T-cell (primary cell): ENCODE measurements around the gene EXO5. TPM values are rescaled to one million over a fixed set of nuclear protein-coding genes. Genes with fewer than 3 reads are reported as not detected.
"Not testable (repeated sequence)": the region's sequence is repeated elsewhere in the genome, so short reads cannot be mapped to it uniquely, and the experiment has no call there.

ENCODE experiments used
- ATAC-seq, 4 experiments: fragments of 200-7000 bp in 3 of 4; fragments of 150-1000 bp in 1 of 4; cut with Tn5 transposase; replicated peaks in 1 of 4; 1 replicate in 3 of 4; 2 replicates in 1 of 4; pipeline ENCODE4 v1.10.0; 2021; ENCODE audit warnings: moderate library complexity in 3 of 4, mild to moderate bottlenecking in 2 of 4, moderate number of reproducible peaks in 1 of 4
- CTCF ChIA-PET, 2 donors: fragments of 300-600 bp; sonication (Branson Sonifier 250); formaldehyde crosslinking; loops; one replicate each; lab custom pipeline; 2022; ENCODE audit warnings: antibody characterized with exemption in 2 of 2; lab: Charles Lee
- POLR2A ChIA-PET, 2 donors: fragments of 300-600 bp; sonication (Branson Sonifier 250); formaldehyde crosslinking; loops; one replicate each; lab custom pipeline; 2022; ENCODE audit warnings: antibody characterized with exemption in 2 of 2; lab: Charles Lee
- DNase-seq, 35 experiments: peaks; one replicate each; pipeline versions ENCODE4 v3.0.0 to v3.0.0-alpha.2; 2013 to 2023
- H3K27ac ChIP-seq: one replicate; pipeline ENCODE4 v1.5.1; 2013; ENCODE audit warnings: low read length
- H3K27me3 ChIP-seq, 2 experiments: replicated peaks in 1 of 2; 1 replicate in 1 of 2; 2 replicates in 1 of 2; pipeline versions ENCODE4 v1.6.1 to v1.7.0; 2013; ENCODE audit warnings: low read length in 1 of 2, mixed read lengths in 1 of 2; ENCODE audit not compliant: control insufficient read depth in 2 of 2, insufficient read depth in 2 of 2; ENCODE audit errors: extremely low read depth in 1 of 2
- H3K36me3 ChIP-seq, 2 donors: 1 replicate in 1 of 2; 2 replicates in 1 of 2; pipeline versions ENCODE4 v1.6.1 to v1.7.0; 2013; ENCODE audit warnings: low read length in 1 of 2; ENCODE audit not compliant: control insufficient read depth in 2 of 2, insufficient read depth in 1 of 2; ENCODE audit errors: extremely low read depth in 1 of 2
- H3K4me1 ChIP-seq, 2 experiments: 1 replicate in 1 of 2; 2 replicates in 1 of 2; pipeline versions ENCODE4 v1.6.1 to v1.7.0; 2013; ENCODE audit warnings: low read length in 2 of 2, mixed read lengths in 1 of 2; ENCODE audit not compliant: insufficient read depth in 2 of 2, control insufficient read depth in 1 of 2; ENCODE audit errors: extremely low read depth in 1 of 2
- H3K4me3 ChIP-seq, 2 donors: 1 replicate in 1 of 2; 2 replicates in 1 of 2; pipeline versions ENCODE4 v1.5.1 to v1.7.0; 2013; ENCODE audit warnings: mild to moderate bottlenecking in 2 of 2, low read length in 1 of 2, moderate library complexity in 1 of 2; ENCODE audit not compliant: control insufficient read depth in 1 of 2; ENCODE audit errors: extremely low read depth in 1 of 2
- H3K9me3 ChIP-seq: 2 replicates; pipeline ENCODE4 v1.7.0; 2013
- H3K27ac Mint-ChIP-seq, 2 donors: one replicate each; pipeline ENCODE4 v1.8.0; 2020 to 2021; ENCODE audit warnings: mild to moderate bottlenecking in 2 of 2, mixed read lengths in 2 of 2
- H3K27me3 Mint-ChIP-seq, 2 donors: one replicate each; pipeline ENCODE4 v1.8.0; 2021 to 2022; ENCODE audit warnings: mixed read lengths in 2 of 2
- H3K36me3 Mint-ChIP-seq: one replicate; pipeline ENCODE4 v1.8.0; 2021; ENCODE audit warnings: mixed read lengths
- H3K4me1 Mint-ChIP-seq, 3 donors: one replicate each; pipeline ENCODE4 v1.8.0; 2020 to 2022; ENCODE audit warnings: mixed read lengths in 3 of 3, mild to moderate bottlenecking in 1 of 3
- H3K4me3 Mint-ChIP-seq, 3 donors: one replicate each; pipeline ENCODE4 v1.8.0; 2020 to 2022; ENCODE audit warnings: mild to moderate bottlenecking in 3 of 3, mixed read lengths in 3 of 3, moderate library complexity in 3 of 3
- H3K9me3 Mint-ChIP-seq, 3 donors: one replicate each; pipeline ENCODE4 v1.8.0; 2020 to 2022; ENCODE audit warnings: mixed read lengths in 3 of 3
- WGBS: methylation state at CpG from one replicate; pipeline ENCODE4 v1.1.5; 2013; ENCODE audit warnings: missing lambda C conversion rate; ENCODE audit not compliant: insufficient coverage; 5-methylcytosine and 5-hydroxymethylcytosine counted together
- total RNA-seq, 35 experiments: library from RNA in 6 of 35; stranded (reverse) in 6 of 35; fragments of 120-200 nt in 1 of 35; gene quantifications; one replicate each; pipeline versions ENCODE4 v1.2.1 to v1.2.4 and lab custom pipeline; 2013 to 2026

The EXO5 gene
- total RNA-seq, 5 donors from 2014 or later (not counting 1 experiment from before 2014, with no cell fraction given): 6.9 to 12.1 (median 10.6) TPM

GRCh38 chr1:40558241-40558640 lies 49.7 kb downstream of the EXO5 start:
- H3K9me3 Mint-ChIP-seq, H3K4me1 Mint-ChIP-seq, POLR2A ChIA-PET, H3K4me3 ChIP-seq, H3K36me3 Mint-ChIP-seq, H3K36me3 ChIP-seq, H3K9me3 ChIP-seq, H3K27ac Mint-ChIP-seq, H3K27me3 ChIP-seq, H3K4me3 Mint-ChIP-seq, DNase-seq, H3K4me1 ChIP-seq, ATAC-seq, H3K27ac ChIP-seq: not testable (repeated sequence)
- H3K27me3 Mint-ChIP-seq: peaks cover 9 to 11% of the 10 kb centered on the region in 2 donors
- CTCF ChIA-PET: interaction anchor here in 1 of 2 donors (0.6 kb wide), 1 partner anchor 25 kb away, joined by 5 read pairs; no protein-coding TSS in a partner anchor
- no CpG with 5 or more reads among the region's 1 CpG for WGBS

- H3K4me1 Mint-ChIP-seq: no peaks in the 10 kb centered on the region
- ChIA-PET CTCF (no interaction called here), POLR2A (no interaction called here)
- no peak overlapping the region for H3K27ac ChIP-seq
- 70% methylated on average over 2 of the region's 2 CpGs for WGBS
- no peaks in the 10 kb centered on the region for H3K9me3 ChIP-seq
- H3K4me3 Mint-ChIP-seq: no peak overlapping the region
- ATAC-seq (no peak), DNase-seq (no peak)
- no peak overlapping the region for H3K4me3 ChIP-seq
- H3K27me3 ChIP-seq: peaks cover 0 to 2% of the 10 kb centered on the region in 2 experiments
- H3K36me3 Mint-ChIP-seq: no peaks in the 10 kb centered on the region
- H3K36me3 ChIP-seq: no peaks in the 10 kb centered on the region
- H3K27ac Mint-ChIP-seq: no peak overlapping the region
- no peaks in the 10 kb centered on the region for H3K4me1 ChIP-seq
- H3K9me3 Mint-ChIP-seq: peaks cover 0 to 4% (median 3%) of the 10 kb centered on the region in 3 donors
- H3K27me3 Mint-ChIP-seq: peaks cover 10 to 16% of the 10 kb centered on the region in 2 donors
These were observed 53.6 kb downstream of the EXO5 start for GRCh38 chr1:40562185-40562584.

GRCh38 chr1:40563266-40563665 lies 54.7 kb downstream of the EXO5 start:
- 78% methylated on average over 2 of the region's 4 CpGs for WGBS
- Mint-ChIP-seq H3K27ac (no peak overlapping the region), H3K36me3 (no peaks in the 10 kb centered on the region), H3K4me3 (no peak overlapping the region), H3K9me3 (peaks cover 0 to 4% (median 3%) of the 10 kb centered on the region in 3 donors), H3K4me1 (no peaks in the 10 kb centered on the region), H3K27me3 (peaks cover 10 to 16% of the 10 kb centered on the region in 2 donors)
- ChIA-PET POLR2A (no interaction called here), CTCF (no interaction called here)
- Histone ChIP-seq H3K4me3 (no peak overlapping the region), H3K4me1 (no peaks in the 10 kb centered on the region), H3K27ac (no peak overlapping the region), H3K9me3 (no peaks in the 10 kb centered on the region), H3K27me3 (peaks cover 0 to 3% of the 10 kb centered on the region in 2 experiments), H3K36me3 (no peaks in the 10 kb centered on the region)
- no peak for DNase-seq
- no peak for ATAC-seq

GRCh38 chr1:40564506-40564905 lies 55.9 kb downstream of the EXO5 start:
- Histone ChIP-seq H3K4me3 (no peak overlapping the region), H3K4me1 (no peaks in the 10 kb centered on the region), H3K27me3 (peaks cover 0 to 3% of the 10 kb centered on the region in 2 experiments), H3K9me3 (no peaks in the 10 kb centered on the region), H3K36me3 (no peaks in the 10 kb centered on the region), H3K27ac (no peak overlapping the region)
- H3K36me3 Mint-ChIP-seq: no peaks in the 10 kb centered on the region
- H3K4me1 Mint-ChIP-seq: no peaks in the 10 kb centered on the region
- no peak for ATAC-seq
- DNase-seq: no peak
- peaks cover 0 to 4% (median 3%) of the 10 kb centered on the region in 3 donors for H3K9me3 Mint-ChIP-seq
- no peak overlapping the region for H3K27ac Mint-ChIP-seq
- H3K27me3 Mint-ChIP-seq: peaks cover 10 to 16% of the 10 kb centered on the region in 2 donors
- no peak overlapping the region for H3K4me3 Mint-ChIP-seq
- WGBS: 75% methylated on average over 1 of the region's 3 CpGs
- ChIA-PET CTCF (no interaction called here), POLR2A (no interaction called here)

- Histone ChIP-seq H3K9me3 (no peaks in the 10 kb centered on the region), H3K36me3 (no peaks in the 10 kb centered on the region), H3K27me3 (peaks cover 0 to 3% of the 10 kb centered on the region in 2 experiments), H3K4me3 (no peak overlapping the region), H3K27ac (no peak overlapping the region), H3K4me1 (no peaks in the 10 kb centered on the region)
- H3K4me1 Mint-ChIP-seq: no peaks in the 10 kb centered on the region
- H3K36me3 Mint-ChIP-seq: no peaks in the 10 kb centered on the region
- no peak for DNase-seq
- no CpG with 5 or more reads among the region's 3 CpGs for WGBS
- H3K9me3 Mint-ChIP-seq: peaks cover 0 to 4% (median 3%) of the 10 kb centered on the region in 3 donors
- peaks cover 10 to 16% of the 10 kb centered on the region in 2 donors for H3K27me3 Mint-ChIP-seq
- no peak for ATAC-seq
- H3K4me3 Mint-ChIP-seq: no peak overlapping the region
- CTCF ChIA-PET: no interaction called here
- POLR2A ChIA-PET: no interaction called here
- H3K27ac Mint-ChIP-seq: no peak overlapping the region
These were observed 56.3 kb downstream of the EXO5 start for GRCh38 chr1:40564913-40565312.

Other genes with a start within 250 kb of the EXO5 start
- gene COL9A2, start 191.5 kb upstream of the EXO5 start, total RNA-seq: 1 to 10 TPM; 3.5 to 4.6 (median 3.8) TPM
- 100 to 1,000 TPM; 120 to 254 (median 123) TPM for gene SMAP2, start 135.0 kb upstream of the EXO5 start, total RNA-seq
- 10 to 100 TPM in 2 of 5 donors, 1 to 10 TPM in 3; 3.1 to 12.5 (median 7.5) TPM for gene ZFP69B, start 58.3 kb upstream of the EXO5 start, total RNA-seq
- 1 to 10 TPM; 3.9 to 4.5 (median 4.1) TPM for gene ZFP69, start 31.5 kb upstream of the EXO5 start, total RNA-seq
- 1 to 10 TPM; 2.4 to 6.0 (median 4.5) TPM for gene ZNF684, start 22.9 kb downstream of the EXO5 start, total RNA-seq
- gene RIMS3, start 156.9 kb downstream of the EXO5 start, total RNA-seq: 1 to 10 TPM; 1.8 to 3.0 (median 2.3) TPM
- gene NFYC, start 182.9 kb downstream of the EXO5 start, total RNA-seq: 10 to 100 TPM; 50.1 to 60.4 (median 52.9) TPM